ES-I3 (cell line): ENCODE data around the gene R3HDM1.
"Not testable (repeated sequence)": the region's sequence is repeated elsewhere in the genome, so short reads cannot be mapped to it uniquely, and the experiment has no call there.

Experiments
- H3K36me3 ChIP-seq: 2 replicates; pipeline ENCODE4 v1.6.1; 2013; ENCODE audit warnings: mild to moderate bottlenecking, low read length, control low read depth, moderate library complexity; ENCODE audit not compliant: insufficient read depth
- H3K4me1 ChIP-seq: 2 replicates; pipeline ENCODE4 v1.6.1; 2013; ENCODE audit warnings: mild to moderate bottlenecking, control low read depth, low read length; ENCODE audit not compliant: insufficient read depth
- H3K9ac ChIP-seq: 2 replicates; pipeline ENCODE4 v1.6.1; 2013; ENCODE audit warnings: low read depth, mild to moderate bottlenecking, low read length, moderate library complexity
- H3K9me3 ChIP-seq: 2 replicates; pipeline ENCODE4 v1.6.1; 2013; ENCODE audit warnings: mild to moderate bottlenecking, low read length, moderate library complexity; ENCODE audit not compliant: control insufficient read depth, insufficient read depth

Gene R3HDM1

DNA sequence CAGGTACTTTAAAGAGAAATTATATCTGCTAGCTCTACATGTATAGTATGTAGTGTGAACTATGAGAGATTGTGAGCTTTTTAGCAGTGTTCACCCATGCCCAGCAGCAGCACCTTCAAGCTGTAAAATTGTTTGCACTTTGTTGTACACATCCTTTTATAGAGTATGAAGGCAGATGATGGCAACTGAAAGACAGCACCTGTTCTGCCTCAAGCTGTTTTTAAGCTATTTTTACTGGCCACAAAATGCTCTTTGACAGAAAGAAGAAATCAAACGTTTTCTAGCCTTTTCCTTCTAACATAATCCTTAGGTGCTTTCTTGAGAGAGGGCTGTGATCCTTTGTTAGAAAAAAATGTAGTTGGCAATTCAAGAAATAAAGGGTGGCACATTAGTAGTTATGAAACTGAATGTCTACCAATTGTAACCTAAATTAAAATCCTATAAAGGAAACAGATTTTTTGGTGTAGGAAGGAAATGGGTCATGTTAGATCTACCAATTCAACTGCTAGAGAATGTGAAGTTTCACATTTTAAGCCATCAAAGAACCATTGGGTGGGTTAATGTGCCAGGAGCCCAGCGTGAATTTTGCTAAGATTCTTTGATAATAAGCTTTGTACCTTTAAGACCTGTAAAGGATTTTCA lies 59.5 kb downstream of the R3HDM1 start:
- H3K9ac ChIP-seq, result no peak overlapping the region
- H3K4me1 ChIP-seq, result peaks cover 10% of the 10 kb centered on the region; the same call in 1 of the 2 replicates
- H3K9me3 ChIP-seq, result peaks cover 12% of the 10 kb centered on the region
- H3K36me3 ChIP-seq, result peaks cover 3% of the 10 kb centered on the region; the same call in 1 of the 2 replicates

DNA sequence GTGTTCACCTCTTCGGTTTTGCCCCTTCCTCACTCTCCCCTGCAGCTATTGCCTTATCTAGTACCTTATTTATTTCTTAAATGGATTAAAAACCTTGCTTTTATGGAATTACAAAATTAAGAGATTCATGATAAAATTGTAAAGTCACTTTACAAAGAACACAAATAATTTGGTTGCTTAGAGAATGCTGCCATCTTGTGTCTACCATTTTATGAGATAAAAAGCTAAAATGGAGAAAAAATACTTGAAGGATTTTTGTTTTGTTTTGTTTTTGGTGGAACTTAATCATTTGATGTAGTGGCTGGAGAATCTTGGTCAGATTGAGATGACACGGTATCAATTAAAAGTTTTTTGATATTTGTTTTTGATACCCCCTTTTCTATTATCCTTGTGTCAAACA lies 69.6 kb downstream of the R3HDM1 start:
- Histone ChIP-seq H3K9me3 (no peaks in the 10 kb centered on the region), H3K4me1 (peaks cover 10% of the 10 kb centered on the region; the same call in 1 of the 2 replicates), H3K9ac (no peak overlapping the region), H3K36me3 (no peaks in the 10 kb centered on the region)

DNA sequence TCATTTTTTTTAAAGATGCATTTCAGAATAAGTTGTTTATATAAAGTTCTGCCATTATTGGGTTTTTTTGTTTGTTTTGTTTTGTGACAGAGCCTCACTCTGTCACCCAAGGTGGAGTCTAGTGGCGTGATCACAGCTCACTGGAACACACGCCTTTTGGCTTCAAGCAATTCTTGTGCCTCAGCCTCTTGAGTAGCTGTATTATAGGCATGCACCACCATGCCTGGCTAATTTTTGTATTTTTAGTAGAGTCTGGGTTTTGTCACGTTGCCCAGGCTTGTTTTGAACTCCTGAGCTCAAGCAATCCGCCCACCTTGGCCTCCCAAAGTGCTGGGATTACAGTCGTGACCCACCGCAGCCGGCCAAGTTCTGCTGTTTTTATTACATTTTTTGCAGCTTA lies 72.3 kb downstream of the R3HDM1 start:
- Histone ChIP-seq H3K36me3 (0 out of 2 replicates have a peak, but pooled peaks cover 3% of the 10 kb centered on the region), H3K9me3 (no peaks in the 10 kb centered on the region)

DNA sequence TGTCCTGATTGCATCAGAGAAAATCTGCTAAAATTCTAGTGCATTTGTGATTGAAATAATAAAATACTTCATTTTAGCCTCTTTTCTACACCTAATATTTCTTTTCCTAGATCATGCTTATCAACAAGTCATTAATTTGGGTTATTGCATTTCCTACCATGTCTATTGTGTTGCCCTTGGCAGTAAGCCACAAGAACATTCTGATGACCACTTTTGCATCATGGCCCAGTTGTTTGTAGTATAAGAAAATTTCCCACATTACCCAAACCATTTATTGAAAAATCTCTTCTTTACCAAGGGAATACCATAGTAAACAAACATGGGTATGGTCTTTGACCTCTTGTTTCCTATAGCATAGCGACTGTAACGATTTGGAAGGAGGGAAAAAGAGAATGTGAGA lies 76.3 kb downstream of the R3HDM1 start:
- H3K9me3 ChIP-seq, result no peaks in the 10 kb centered on the region
- no peak overlapping the region for H3K9ac ChIP-seq
- 0 out of 2 replicates have a peak, but pooled peaks cover 3% of the 10 kb centered on the region for H3K36me3 ChIP-seq
- H3K4me1 ChIP-seq, result no peaks in the 10 kb centered on the region

More for the DNA sequence above, 72.3 kb downstream of the R3HDM1 start:
- Histone ChIP-seq H3K9ac (no peak overlapping the region), H3K4me1 (no peaks in the 10 kb centered on the region)

DNA sequence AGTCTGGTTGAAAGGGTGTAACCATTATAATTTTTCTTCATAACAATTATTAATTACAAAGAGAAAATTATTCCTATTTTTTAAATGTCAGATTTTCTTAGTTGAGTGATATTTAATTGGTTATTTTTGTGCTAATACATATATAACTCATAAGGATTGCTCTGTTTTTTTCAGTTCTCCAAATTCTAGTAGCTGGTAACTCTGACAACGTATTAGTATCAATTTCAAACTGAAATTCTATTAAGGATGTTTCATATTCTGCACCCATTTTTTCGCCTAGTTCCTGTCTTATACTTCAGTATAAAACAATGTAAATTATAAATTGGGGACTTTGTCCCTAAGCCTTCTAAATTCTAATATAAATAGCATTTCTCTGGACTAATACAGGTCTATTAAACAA lies 81.0 kb downstream of the R3HDM1 start:
- Histone ChIP-seq H3K9me3 (no peaks in the 10 kb centered on the region), H3K9ac (no peak overlapping the region), H3K36me3 (no peaks in the 10 kb centered on the region), H3K4me1 (no peaks in the 10 kb centered on the region)

DNA sequence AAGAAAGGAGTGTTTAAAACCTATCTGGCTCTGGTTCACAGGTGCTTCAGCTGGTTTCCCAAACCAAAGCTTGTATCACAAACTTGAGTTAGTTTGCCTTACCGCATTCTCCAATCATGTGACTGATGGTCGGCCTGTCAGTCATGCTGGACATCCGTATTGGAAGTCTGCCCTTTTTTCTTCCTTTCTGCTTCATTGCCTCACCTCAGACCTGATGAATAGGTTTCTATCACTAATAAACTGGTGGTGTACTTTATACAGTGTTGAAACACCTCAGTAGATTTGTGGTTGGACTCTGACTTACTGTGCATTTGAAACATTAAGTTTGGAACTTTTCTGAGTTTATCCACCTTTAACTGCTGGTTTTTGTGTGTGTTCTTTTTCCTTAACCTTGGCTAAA lies 84.1 kb downstream of the R3HDM1 start:
- Histone ChIP-seq H3K9me3 (no peaks in the 10 kb centered on the region), H3K36me3 (no peaks in the 10 kb centered on the region), H3K4me1 (no peaks in the 10 kb centered on the region), H3K9ac (no peak overlapping the region)

DNA sequence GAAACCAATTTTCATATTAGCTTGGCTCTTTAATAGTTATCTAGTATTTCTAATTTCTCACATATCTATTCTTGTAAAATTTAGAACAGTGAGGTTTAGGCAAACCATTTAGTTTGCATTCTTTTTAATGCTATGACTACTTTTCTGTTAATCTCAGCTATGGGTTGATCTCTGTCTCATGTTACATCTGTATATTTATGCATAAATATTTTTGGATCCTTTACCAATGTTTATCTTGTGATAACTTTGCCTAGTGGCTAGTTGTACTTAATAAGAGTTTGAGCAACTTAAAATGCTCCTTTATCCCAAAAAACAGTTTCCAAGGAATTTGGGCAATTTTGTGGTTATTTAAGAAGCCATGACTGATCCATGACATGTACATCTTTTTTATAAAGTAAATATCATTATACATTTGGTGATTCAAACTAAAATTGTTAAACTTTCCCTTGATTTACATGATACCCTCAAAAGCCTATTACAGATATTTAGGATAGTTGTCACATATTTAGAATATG lies 86.3 kb downstream of the R3HDM1 start:
- no peaks in the 10 kb centered on the region for H3K9me3 ChIP-seq
- no peaks in the 10 kb centered on the region for H3K4me1 ChIP-seq
- H3K9ac ChIP-seq, result no peak overlapping the region
- H3K36me3 ChIP-seq, result no peaks in the 10 kb centered on the region

DNA sequence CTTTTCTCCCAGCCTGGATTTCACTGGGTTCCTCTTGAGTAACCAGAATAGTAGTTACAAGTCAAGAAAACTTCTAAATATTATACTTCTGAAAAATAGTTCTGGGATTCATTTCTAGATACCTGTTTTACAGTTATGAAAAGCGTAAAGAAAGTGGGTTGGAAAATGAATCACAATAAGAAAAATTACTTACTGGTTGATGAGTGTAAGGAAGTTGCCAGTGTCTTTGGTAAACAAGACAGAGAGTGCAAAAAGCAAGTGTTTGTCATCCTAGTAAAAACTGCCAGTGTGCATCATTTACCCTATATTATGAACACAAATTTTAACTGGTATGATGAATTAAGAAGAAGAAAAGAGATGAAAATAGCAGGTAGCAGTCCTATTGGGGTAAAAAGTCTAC lies 88.9 kb downstream of the R3HDM1 start:
- Histone ChIP-seq H3K4me1 (no peaks in the 10 kb centered on the region), H3K9me3 (no peaks in the 10 kb centered on the region), H3K36me3 (no peaks in the 10 kb centered on the region), H3K9ac (no peak overlapping the region)

DNA sequence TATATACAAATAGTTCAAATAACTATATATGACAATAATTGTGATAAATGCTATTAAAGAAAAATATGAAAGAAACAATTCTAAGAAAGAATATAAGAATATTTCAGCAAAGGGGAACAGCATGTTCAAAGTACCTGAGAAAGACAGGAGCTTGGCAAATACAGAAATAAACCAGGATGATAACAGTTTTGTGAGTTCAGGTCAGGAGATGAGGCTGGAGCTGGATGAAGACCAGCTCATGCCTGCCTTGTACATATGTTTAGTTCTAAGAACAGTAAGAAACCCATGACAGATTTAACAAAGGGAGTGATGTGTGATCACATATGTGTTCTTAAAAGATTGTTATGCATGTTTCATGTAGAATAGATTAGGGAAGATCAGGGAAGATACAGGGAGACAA lies 98.2 kb downstream of the R3HDM1 start:
- Histone ChIP-seq H3K9me3 (no peaks in the 10 kb centered on the region), H3K9ac (no peak overlapping the region), H3K4me1 (no peaks in the 10 kb centered on the region), H3K36me3 (peaks cover 4% of the 10 kb centered on the region)

DNA sequence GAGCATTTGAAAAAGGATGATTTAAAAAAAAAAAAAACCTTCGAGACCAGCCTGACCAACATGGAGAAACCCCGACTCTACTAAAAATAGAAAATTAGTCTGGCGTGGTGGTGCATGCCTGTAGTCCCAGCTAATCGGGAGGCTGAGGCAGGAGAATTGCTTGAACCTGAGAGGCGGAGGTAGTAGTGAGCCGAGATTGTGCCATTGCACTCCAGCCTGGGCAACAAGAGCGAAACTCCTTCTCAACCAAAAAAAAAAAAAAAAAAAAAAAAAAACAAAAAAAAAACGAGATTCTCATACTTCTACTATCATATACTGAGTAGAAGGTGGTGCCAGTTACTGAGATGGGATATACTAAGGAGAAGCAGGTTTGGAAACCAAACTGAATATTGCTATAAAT lies 98.8 kb downstream of the R3HDM1 start:
- not testable (repeated sequence) for H3K4me1 ChIP-seq, H3K36me3 ChIP-seq, H3K9ac ChIP-seq, H3K9me3 ChIP-seq

DNA sequence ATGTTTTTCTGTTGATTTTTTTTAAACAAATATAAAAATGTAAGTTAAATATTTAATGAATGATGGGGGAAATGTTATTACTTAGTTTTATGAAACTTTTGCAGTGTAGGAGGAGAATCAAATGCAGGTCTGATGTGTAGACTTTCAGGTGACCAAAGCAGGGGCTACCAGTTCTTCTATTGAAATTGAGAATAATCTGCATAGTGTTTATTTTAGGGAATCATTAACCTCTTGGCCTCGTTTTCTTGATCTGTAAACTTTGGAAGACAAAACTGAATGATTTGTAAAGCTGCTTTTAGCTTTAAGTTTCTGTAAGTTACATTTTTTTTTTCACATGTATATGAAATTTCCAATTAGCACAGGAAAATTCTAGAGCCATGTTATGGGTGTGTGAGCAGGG lies 99.2 kb downstream of the R3HDM1 start:
- no peak overlapping the region for H3K9ac ChIP-seq
- no peaks in the 10 kb centered on the region for H3K9me3 ChIP-seq
- H3K36me3 ChIP-seq, result peaks cover 6% of the 10 kb centered on the region
- no peaks in the 10 kb centered on the region for H3K4me1 ChIP-seq

DNA sequence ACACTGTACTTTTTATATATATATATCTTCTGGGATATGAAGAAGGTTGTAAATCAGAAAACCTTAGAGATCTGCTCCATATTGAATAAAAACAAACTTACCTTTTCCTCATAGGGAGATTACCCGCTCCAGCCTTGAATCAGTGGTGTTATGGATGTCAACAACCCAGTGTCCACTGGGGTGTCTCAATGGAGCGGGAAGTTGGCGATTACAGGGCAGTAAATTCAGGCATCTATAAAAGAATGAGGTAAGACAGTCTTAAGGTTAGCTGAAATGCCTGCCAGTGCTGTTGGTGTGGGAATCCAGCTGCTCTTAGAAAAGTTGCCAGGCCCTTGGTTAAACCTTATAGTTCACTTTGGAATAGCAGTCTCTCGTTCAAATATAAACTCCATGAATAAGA lies 102.3 kb downstream of the R3HDM1 start:
- Histone ChIP-seq H3K4me1 (no peaks in the 10 kb centered on the region), H3K9me3 (no peaks in the 10 kb centered on the region), H3K9ac (no peak overlapping the region), H3K36me3 (peaks cover 16% of the 10 kb centered on the region)

DNA sequence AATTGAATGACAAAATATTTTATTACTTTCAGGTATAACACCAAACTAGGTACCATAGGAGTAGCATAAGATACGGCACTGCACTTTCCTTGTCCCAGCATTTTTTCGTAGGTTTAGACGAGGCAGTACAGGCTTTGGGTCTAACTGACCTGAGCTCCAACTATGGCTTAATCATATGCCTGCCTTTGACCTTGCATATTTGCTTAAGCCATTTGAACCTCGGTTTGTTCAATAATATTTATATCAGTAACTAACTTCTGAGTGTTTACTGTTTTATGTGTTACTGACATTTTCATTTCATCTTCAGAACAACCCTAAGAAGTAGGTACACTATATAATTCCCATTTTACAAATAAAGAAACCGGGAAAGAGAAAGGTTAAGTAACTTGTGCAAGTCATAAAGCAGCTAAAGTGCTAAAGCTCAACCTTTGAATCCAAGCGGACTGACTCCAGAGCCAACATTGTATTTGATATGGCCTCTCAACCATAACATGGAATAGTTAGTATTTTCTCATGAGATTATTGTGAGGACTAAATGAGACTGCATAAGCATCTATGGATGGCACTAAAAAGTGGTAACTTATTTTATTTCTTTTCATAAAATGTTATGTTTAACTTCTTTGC lies 104.0 kb downstream of the R3HDM1 start:
- no peaks in the 10 kb centered on the region for H3K9me3 ChIP-seq
- no peak overlapping the region for H3K9ac ChIP-seq
- H3K4me1 ChIP-seq, result no peaks in the 10 kb centered on the region
- peaks cover 16% of the 10 kb centered on the region for H3K36me3 ChIP-seq

DNA sequence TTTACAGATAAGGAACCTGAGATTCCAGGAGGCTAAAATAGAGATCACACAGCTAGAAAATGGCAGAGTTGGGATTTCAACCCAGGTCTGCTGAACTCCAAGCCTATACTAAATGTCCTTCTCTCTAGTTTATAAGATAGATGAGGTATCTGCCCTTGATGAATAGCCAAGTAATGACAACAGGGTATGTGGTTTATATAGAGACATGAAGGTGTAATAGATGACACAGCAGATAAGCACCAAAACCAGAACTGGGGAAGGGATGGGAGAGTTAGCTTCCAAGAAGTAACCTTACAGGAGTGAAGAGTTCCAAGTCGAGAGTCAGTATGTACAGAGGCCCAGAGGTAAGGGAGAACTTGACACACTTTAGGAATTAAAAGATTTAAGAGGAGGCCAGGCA lies 105.7 kb downstream of the R3HDM1 start:
- Histone ChIP-seq H3K9ac (no peak overlapping the region), H3K4me1 (no peaks in the 10 kb centered on the region), H3K36me3 (peaks cover 16% of the 10 kb centered on the region), H3K9me3 (no peaks in the 10 kb centered on the region)

DNA sequence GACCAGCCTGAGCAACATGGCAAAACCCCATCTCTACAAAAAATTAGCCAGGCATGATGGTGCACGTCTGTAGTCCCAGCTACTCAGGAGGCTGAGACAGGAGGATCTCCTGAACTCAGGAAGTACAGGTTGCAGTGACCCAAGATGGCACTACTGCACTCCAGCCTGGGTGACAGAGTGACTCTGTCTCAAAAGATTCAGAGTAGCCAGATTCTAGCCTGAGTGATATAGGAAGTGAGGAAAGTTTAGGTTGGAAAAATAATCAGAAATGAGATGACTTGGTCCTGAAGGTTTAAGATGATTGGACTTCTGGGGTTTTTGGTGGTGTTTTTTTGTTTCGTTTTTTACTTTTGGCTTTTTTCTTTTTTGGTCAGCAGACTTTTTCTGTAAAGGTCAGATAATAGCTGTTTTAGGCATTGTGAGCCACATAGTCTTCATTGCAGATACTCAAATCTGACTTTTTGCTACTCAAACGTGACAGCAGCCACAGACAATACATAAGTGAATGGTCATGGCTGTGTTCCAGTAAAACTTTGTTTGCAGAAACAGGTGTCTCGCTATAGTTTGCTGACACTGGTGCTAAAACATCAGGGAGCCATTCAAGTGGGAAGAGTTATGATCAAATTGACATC lies 106.3 kb downstream of the R3HDM1 start:
- no peaks in the 10 kb centered on the region for H3K9me3 ChIP-seq
- no peak overlapping the region for H3K9ac ChIP-seq
- no peaks in the 10 kb centered on the region for H3K4me1 ChIP-seq
- H3K36me3 ChIP-seq, result peaks cover 13% of the 10 kb centered on the region
